GM10266 (cell line): ENCODE results near the gene MYO6.

Experiments used
- DNase-seq: peaks from one replicate; pipeline ENCODE4 v3.0.0; 2012; ENCODE audit errors: extremely low spot score
- CTCF ChIP-seq: IDR thresholded peaks from 2 replicates; pipeline ENCODE4 v1.5.1; 2012; ENCODE audit warnings: mild to moderate bottlenecking, low read depth; ENCODE audit not compliant: control insufficient read depth, insufficient read depth; ENCODE audit errors: missing control alignments

Gene MYO6

GRCh38 chr6:75813476-75814250, 64.6 kb downstream of the MYO6 start:
- TF ChIP-seq CTCF: no peak

DNA sequence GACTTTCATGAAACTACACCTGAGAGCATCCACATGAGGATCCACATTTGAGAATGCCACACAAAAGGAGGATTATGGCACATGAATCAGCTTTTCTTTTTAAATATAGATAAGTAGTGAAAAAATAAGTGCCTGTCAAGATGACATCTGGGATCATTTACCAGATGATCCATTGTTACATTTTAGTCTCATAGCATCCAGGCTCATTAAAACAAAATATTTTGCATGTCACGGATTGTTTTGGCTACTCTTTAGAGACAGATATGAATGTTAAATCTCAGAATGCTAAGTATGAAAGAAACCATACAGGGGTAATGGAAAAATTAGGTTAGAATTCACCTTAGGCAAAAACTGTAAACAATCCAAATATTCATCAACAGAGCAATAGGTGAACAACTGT, 66.7 kb downstream of the MYO6 start:
- no peak for TF ChIP-seq CTCF
- DNase-seq: no peak

More at GRCh38 chr6:75813476-75814250, 64.6 kb downstream of the MYO6 start:
- no peak for DNase-seq

DNA sequence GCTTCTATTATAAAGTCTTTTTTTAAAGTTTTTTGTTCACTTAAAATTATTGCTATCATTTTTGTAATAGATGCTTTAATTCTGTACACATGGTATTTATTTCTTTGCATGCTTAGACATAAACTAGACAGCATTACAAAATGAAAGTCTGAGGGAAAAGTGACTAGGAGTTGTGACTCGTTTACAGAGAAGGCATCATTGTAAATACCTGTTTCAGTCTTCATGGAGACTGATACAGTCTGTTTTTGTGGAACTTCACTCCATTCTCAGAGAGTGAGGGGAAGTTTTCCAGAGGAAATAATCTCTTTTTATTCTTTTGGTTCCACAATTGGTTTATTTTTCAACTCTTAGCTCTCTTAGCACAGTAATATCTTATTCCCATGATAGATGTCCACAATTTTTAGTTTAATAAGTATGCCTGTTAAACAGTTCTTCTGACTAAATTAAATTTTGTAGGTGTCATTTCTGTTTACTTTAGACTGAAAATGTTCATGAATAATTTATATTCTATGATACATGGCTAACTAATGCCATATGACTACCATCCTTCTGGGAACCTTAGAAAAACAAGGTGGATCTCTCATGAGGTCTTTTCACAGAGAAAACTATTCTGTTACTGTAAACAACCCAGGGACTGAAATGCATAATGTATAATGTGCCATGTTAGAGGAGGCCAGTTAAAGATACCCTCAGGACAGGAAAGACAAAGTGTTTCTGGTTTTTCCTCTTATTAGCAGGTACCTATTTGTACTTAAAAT, 69.2 kb downstream of the MYO6 start:
- no peak for DNase-seq
- TF ChIP-seq CTCF: no peak

DNA sequence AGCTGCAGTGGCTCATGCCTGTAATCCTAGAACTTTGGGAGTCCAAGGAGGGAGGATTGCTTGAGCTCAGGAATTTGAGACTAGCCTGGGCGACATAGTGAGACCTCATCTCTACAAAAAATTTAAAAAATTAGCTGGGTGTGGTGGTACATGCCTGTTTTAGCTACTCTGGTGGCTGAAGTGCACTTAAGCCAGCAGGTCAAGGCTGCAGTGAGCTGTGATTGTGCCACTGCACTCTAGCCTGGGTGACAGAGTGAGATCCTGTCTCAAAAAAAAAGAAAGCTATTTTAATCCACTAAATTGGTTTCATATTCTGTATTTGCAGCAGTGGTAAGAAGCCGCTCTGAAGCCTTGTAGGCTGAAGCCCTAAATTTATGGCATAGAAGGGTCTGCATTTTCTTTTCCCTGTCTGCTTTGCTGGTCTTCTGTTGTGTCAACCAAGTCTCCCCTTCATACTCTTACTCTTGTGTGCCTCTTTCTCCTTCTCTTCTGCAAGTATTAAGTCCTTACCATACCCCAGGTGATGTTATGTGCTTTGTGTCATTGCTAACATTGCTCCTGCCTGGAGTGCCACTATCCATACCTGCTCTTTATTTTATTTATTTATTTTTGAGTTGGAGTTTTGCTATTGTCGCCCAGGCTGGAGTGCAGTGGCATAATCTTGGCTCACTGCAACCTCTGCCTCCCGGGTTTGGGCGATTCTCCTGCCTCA, 70.9 kb downstream of the MYO6 start:
- TF ChIP-seq CTCF: no peak
- DNase-seq: no peak

DNA sequence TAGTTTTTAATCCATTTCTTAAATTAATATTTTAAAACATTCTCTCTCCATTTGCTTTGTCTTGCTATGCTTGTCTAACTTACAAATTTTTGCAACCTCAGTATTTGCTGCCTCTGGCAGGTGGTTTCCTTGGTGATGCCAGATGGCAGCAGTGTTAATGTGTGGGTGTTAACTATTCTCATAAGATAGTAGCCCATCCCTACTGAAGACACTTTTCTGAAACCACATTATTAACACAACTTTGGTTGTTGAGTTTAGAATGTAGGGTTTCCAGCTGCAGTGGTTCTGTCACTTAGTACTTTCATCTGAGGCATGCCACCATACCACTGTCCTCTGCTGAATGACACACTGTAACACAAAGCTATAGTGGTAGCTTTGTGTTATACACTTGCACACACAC, 75.1 kb downstream of the MYO6 start:
- DNase-seq: no peak
- no peak for TF ChIP-seq CTCF

GRCh38 chr6:75827163-75827562, 78.1 kb downstream of the MYO6 start:
- DNase-seq: no peak
- no peak for TF ChIP-seq CTCF
